ENCODE results near the gene FXYD5. TPM values are rescaled to one million over a fixed set of nuclear protein-coding genes. Genes with fewer than 3 reads are reported as not detected.
A peak's percentile ranks its signal among the peaks of the same experiment; 100 is the strongest.
"Not testable (repeated sequence)": the region's sequence is repeated elsewhere in the genome, so short reads cannot be mapped to it uniquely, and the experiment has no call there.

The FXYD5 gene
- total and polyA plus RNA-seq, 12 donors = 13.9 to 67.4 (median 19.3) TPM

DNA sequence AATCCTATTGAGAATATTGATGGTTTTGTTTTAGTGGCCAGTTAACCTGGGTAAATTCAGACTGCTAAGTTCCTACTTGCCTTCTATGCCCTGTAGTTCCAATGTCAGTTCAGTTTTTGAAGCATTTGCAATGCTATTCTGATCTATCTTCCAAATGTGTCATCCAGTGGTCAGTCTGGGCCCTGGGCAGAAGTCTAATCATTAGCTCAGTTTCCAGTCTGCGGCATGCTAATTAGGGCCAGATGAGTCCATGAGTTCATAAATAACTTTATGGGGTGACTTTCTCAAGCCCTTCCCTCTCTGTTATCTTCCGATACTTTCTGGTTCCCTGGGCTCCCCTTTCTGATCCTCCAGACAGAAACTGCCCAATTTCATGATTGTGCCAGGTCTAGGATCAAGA, 41.3 kb downstream of the FXYD5 start:
- H3K9me3 ChIP-seq = peaks cover 0 to 7% (median 0%) of the 10 kb centered on the region in 11 donors
- H3K27me3 ChIP-seq = peaks cover 0 to 4% (median 0%) of the 10 kb centered on the region in 7 donors
- ATAC-seq = no peak
- peaks cover 0 to 6% (median 0%) of the 10 kb centered on the region in 9 donors for H3K4me1 ChIP-seq
- TF ChIP-seq, protein P1, sequence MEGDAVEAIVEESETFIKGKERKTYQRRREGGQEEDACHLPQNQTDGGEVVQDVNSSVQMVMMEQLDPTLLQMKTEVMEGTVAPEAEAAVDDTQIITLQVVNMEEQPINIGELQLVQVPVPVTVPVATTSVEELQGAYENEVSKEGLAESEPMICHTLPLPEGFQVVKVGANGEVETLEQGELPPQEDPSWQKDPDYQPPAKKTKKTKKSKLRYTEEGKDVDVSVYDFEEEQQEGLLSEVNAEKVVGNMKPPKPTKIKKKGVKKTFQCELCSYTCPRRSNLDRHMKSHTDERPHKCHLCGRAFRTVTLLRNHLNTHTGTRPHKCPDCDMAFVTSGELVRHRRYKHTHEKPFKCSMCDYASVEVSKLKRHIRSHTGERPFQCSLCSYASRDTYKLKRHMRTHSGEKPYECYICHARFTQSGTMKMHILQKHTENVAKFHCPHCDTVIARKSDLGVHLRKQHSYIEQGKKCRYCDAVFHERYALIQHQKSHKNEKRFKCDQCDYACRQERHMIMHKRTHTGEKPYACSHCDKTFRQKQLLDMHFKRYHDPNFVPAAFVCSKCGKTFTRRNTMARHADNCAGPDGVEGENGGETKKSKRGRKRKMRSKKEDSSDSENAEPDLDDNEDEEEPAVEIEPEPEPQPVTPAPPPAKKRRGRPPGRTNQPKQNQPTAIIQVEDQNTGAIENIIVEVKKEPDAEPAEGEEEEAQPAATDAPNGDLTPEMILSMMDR (IDR thresholded peaks at IDR 0.05) = no peak
- WGBS, 2 donors = 65 to 67% methylated on average over 2 of the region's 2 CpGs
- DNase-seq = no peak
- H3K36me3 ChIP-seq = no peaks in the 10 kb centered on the region
- H3K27ac ChIP-seq = no peak overlapping the region
- intact Hi-C loops (cut with DNase I) = no loop called here
- no peak overlapping the region for H3K4me3 ChIP-seq

DNA sequence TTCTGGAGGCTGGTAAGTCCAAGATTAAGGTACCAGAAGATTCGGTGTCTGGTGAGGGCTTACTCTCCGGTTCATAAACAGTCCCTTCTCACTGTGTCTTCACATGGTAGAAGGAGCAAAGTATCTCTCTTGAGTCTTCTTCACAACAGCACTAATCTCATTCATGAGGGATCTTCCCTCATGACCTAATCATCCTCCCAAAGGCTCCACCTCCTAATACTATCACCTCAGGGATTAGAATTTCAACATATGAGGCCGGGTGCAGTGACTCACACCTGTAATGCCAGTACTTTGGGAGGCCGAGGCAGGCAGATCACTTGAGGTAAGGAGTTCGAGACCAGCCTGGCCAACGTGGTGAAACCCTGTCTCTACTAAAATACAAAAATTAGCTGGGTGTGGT, 42.3 kb downstream of the FXYD5 start:
- H3K27ac ChIP-seq; ATAC-seq; H3K9me3 ChIP-seq; DNase-seq; H3K4me1 ChIP-seq; intact Hi-C loops (cut with DNase I); H3K27me3 ChIP-seq; H3K36me3 ChIP-seq; H3K4me3 ChIP-seq: not testable (repeated sequence)
- 80 to 82% methylated on average over 6 of the region's 6 CpGs for WGBS, 2 donors

DNA sequence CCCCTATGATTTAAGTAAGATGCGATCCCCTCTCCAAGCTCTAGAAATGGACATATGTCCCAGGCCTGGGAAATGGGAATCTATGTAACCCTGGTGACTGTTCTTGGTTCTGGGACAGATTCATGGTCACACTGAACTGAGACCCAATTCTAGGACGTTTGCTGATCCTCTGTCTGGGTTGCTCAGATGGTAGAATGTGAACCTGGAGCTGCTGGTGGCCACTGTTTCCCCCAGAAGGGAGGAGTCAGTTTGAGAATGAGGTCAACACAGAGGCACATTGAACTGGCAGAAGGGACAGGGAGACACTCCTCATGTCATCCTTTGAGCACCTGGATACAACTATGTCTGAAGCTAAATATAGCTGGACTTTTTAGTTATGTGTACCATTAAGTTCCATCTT, 44.9 kb downstream of the FXYD5 start:
- no peaks in the 10 kb centered on the region for H3K9me3 ChIP-seq
- no peak for DNase-seq
- TF ChIP-seq, protein P1 (IDR thresholded peaks at IDR 0.05) = no peak
- peaks cover 0 to 4% (median 0%) of the 10 kb centered on the region in 7 donors for H3K27me3 ChIP-seq
- H3K4me1 ChIP-seq = peaks cover 0 to 6% (median 0%) of the 10 kb centered on the region in 9 donors
- no peak overlapping the region for H3K27ac ChIP-seq
- no peaks in the 10 kb centered on the region for H3K36me3 ChIP-seq
- intact Hi-C loops (cut with DNase I) = no loop called here
- no peak overlapping the region for H3K4me3 ChIP-seq
- ATAC-seq = no peak
- 67 to 71% methylated on average over 2 of the region's 2 CpGs for WGBS, 2 donors

DNA sequence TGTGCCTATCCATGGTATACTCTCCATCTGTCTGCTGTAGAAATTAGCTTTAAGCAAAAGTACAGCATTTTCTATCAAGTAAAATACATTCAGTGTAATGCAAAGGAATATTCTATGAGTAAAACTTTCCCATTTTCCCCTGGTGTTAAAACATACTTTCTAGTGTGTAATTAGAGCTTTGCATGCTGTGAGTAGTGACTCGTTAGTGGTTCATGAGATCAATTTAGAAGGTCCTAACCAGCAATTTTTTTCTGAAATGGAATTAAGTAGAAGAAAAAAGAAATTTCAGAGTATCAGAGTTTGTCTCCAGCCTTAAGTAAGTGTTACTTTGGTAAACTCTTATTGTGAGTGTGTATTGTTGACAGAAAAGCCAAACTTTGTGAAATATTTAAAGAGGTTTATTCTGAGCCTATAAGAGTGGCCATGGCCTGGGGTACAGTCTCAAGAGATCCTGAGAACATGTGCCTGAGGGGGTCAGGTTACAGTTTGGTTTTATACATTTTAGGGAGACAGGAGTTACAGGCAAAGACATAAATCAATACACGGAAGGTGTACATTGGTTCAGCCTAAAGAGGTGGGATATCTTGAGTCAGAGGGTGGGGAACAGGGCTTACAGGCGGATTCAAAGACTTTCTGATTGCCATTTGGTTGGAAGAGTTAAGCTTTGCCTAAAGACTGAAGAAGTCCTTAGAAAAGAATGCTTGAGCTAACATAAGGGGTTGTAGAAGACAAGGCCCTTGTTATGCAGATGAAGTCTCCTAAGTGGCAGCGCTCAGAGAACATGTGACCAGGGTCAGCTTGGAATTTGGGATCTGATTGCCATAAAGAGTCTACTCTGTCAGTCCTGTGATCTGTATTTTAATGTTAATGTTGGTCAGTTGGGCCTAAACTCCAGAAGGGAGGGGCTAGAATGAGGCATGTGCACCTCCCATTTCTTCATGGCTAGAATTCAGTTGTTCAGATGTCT, 48.5 kb downstream of the FXYD5 start:
- ATAC-seq (no peak), DNase-seq (no peak)
- H3K36me3 ChIP-seq = no peaks in the 10 kb centered on the region
- H3K27me3 ChIP-seq = peaks cover 0 to 4% (median 0%) of the 10 kb centered on the region in 7 donors
- H3K9me3 ChIP-seq = no peaks in the 10 kb centered on the region
- intact Hi-C loops (cut with DNase I) = no loop called here
- H3K4me1 ChIP-seq = peaks cover 0 to 31% (median 0%) of the 10 kb centered on the region in 9 donors
- TF ChIP-seq, protein P1 (IDR thresholded peaks at IDR 0.05) = no peak
- peak overlapping the region in 1 of 10 donors; percentile 70 for H3K27ac ChIP-seq
- no peak overlapping the region for H3K4me3 ChIP-seq
- WGBS, 2 donors = 88 to 89% methylated on average over 4 of the region's 4 CpGs
